GM18951 (cell line): ENCODE results near the gene EPB41L3.

Experiments
- POLR2A ChIP-seq: IDR thresholded peaks from 4 replicates; pipeline ENCODE4 v1.6.1; 2011; ENCODE audit warnings: mild to moderate bottlenecking; ENCODE audit not compliant: insufficient read length, insufficient read depth; ENCODE audit errors: extremely low read depth
- in situ Hi-C: fragments of 300-500 bp; cut with MboI; formaldehyde crosslinking; loops from one replicate; pipeline ENCODE4 v1.12.0; 2022; ENCODE audit warnings: low sequenced_read_pairs, mixed read lengths, inconsistent platforms; ENCODE audit not compliant: unreplicated experiment

EPB41L3 gene

DNA sequence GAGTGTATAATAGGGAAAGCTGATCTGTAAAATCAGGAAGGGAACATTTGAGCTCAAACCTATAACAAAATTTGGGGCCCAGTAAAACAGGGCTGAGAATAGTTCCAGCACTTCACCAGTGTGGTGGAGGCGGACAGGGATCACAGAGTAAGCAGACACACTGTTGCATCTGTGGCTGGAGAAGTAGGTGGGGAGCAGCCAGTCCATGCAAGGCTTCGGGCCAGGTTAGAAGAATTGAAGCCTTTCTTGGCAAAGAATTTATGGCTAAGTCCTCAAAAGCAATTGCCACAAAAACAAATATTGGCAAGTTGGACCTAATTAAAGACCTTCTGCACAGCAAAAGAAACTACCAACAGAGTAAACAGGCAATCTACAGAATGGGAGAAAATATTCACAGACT is 154.4 kb downstream of the EPB41L3 start:
- in situ Hi-C loops: no loop called here
- no peak for TF ChIP-seq POLR2A

DNA sequence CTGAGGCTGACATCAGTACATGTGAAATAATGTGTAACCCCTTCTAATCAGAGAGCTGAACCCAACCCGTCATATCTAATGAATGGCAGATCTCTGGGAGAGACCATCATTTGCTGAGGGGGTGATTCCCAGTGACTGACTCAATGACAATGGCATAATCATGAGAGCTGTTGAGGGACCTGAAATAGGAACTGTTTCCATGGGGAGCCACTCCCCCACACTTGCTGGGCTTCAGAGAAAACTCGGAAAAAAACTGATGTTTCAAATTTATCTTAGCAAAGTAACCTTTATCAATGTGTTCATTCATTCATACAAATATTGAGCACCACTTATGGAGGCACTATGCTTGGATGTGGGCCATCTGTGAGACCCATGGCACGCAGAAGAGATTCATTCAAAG is 154.9 kb downstream of the EPB41L3 start:
- in situ Hi-C loops: no loop called here
- TF ChIP-seq POLR2A: no peak

DNA sequence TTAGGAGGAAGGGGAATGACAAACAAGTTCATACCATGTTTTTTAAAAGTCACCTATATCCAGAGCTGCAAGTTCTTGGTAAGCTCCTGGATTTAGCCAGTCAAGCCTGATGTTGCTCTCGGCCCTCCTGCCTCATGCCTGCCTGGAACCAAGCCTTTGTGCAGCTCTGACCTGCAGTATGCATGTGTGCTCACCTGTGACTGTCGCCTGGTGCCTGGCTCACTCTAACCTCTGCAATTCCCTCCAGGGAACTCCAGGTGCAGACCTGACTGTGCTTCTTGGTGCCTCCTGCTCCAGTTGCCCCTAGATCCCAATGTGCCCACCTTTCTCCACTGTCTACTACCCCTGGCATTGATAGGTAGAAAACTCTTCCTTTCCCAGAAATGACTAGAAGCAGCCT is 163.2 kb downstream of the EPB41L3 start:
- TF ChIP-seq POLR2A: no peak
- in situ Hi-C loops: no loop called here

DNA sequence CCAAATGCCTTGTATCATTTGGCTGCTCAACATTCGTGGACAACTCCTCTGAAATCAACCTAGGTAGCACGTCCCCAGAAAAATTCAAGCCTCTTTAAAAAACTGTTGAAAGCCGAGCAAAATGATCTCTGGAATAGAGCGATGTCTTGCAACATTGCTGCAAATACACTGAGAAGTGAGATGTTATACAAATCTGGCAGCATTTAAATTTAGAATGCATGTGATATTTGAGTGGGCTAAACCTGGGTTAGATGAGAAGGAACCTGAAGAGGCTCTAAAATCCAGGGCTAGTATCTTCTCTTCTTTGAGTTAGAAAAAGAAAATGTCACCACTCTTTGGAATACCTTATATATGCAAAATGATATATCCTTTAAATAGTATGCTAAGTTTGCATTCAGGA is 166.8 kb downstream of the EPB41L3 start:
- in situ Hi-C loops: no loop called here

DNA sequence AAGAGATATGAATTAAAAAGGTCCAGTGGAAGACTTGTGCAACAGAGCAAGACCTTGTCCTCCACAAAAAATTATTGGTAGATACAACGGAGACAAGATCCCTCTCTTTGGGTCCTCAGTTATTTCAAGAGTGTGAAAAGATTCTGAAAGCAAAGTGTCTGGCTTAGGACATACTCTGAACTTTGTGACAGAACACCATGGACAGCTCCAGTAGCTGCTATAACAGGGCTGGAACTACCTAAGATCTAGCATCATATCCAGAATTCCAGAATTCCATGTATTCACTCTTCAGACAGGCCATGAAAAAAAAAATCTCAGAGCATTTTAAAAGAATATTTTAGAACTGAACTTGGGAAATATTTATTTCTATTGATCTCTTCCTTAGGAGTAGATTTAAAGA is 173.5 kb downstream of the EPB41L3 start:
- in situ Hi-C loops: no loop called here
- no peak for TF ChIP-seq POLR2A

More for the DNA sequence above, 166.8 kb downstream of the EPB41L3 start:
- no peak for TF ChIP-seq POLR2A

DNA sequence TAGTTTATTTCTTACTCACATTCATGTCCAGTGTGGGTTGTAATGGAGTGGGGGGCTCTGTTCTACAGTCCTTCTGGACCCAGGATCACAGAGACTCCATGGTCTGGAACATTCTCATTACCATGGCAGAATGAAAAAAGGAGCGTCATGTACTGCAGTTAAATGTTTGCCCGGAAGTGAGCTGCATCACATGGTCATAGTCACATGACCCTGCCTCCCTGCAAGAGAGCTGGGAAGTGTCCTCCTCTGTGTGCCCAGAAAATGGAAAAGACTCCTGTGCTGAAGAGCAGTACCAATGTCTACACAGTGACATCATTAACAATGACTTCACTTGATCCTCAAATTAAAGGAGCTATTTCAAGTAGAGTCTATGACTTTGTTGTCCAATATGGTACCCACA is 174.3 kb downstream of the EPB41L3 start:
- in situ Hi-C loops: no loop called here

DNA sequence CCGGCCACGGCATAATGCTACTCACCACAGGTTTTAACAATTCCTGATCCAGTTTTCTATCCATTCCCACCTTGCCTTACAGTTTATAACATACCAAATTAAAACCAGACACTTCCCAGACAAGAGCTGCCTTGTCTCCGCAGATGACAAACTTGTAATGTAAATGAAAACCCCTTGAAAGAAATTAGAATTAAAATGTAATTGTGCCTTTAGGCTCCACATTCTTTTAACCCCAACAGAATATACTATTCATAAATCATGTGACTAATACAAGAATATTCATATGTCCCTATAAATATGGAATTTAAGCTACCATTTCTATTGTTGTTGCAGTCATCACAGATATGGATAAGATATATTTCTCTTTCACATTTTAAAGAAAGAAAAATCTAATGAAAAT is 178.4 kb downstream of the EPB41L3 start:
- in situ Hi-C loops: no loop called here
- no peak for TF ChIP-seq POLR2A

More for the DNA sequence above, 174.3 kb downstream of the EPB41L3 start:
- no peak for TF ChIP-seq POLR2A

DNA sequence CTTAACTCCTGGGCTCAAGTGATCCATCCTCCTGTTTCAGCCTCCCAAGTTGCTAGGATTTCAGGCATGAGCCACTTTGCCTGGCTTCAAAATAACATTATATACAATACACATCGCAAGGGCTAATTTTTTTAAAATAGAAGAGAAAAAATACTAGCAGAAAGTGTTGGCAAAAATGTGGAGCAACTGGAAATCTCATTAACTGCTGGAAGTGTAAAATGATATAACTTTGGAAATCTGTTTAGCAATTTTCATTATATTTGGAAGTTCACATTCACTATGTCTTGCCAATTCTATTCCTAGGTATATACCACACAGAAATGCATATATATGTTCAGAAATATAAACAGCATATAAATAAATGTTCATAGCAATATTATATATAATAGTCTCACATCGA is 193.2 kb downstream of the EPB41L3 start:
- in situ Hi-C loops: no loop called here
- no peak for TF ChIP-seq POLR2A
